GM18499 (cell line): ENCODE results near the gene ZNF821.
"Not testable (repeated sequence)": the region's sequence is repeated elsewhere in the genome, so short reads cannot be mapped to it uniquely, and the experiment has no call there.

Experiments used
- ATAC-seq: cut with Tn5 transposase; IDR thresholded peaks from one replicate; pipeline ENCODE4 v1.9.1; 2021; ENCODE audit warnings: moderate number of reproducible peaks; ENCODE audit not compliant: insufficient read depth, unreplicated experiment

ZNF821 gene

GRCh38 chr16:71865173-71865863 is 18.7 kb downstream of the ZNF821 start:
- no peak for ATAC-seq

GRCh38 chr16:71863995-71864394 is 20.0 kb downstream of the ZNF821 start:
- no peak for ATAC-seq

- no peak for ATAC-seq
These were observed 24.0 kb downstream of the ZNF821 start for GRCh38 chr16:71859762-71860521.

- no peak for ATAC-seq
These were observed 27.9 kb downstream of the ZNF821 start for GRCh38 chr16:71855937-71856662.

- no peak for ATAC-seq
These were observed 29.5 kb downstream of the ZNF821 start for GRCh38 chr16:71854369-71854948.

GRCh38 chr16:71853413-71853812 is 30.6 kb downstream of the ZNF821 start:
- ATAC-seq, result no peak

- ATAC-seq, result no peak
These were observed 31.4 kb downstream of the ZNF821 start for GRCh38 chr16:71852561-71852960.

- ATAC-seq, result no peak
These were observed 31.8 kb downstream of the ZNF821 start for GRCh38 chr16:71852158-71852557.

GRCh38 chr16:71851746-71852145 is 32.2 kb downstream of the ZNF821 start:
- ATAC-seq, result no peak

- ATAC-seq, result no peak
These were observed 35.4 kb downstream of the ZNF821 start for GRCh38 chr16:71848622-71849021.

- no peak for ATAC-seq
These were observed 36.9 kb downstream of the ZNF821 start for GRCh38 chr16:71847096-71847495.

GRCh38 chr16:71846431-71846830 is 37.6 kb downstream of the ZNF821 start:
- no peak for ATAC-seq

GRCh38 chr16:71845639-71846430 is 38.1 kb downstream of the ZNF821 start, which contains the start of gene ATXN1L:
Gene ATXN1L, plus strand, starts transcription at chr16:71845976. Its CDS starts 3,765 bp downstream, at chr16:71849741.
- peak; percentile 53 for ATAC-seq

GRCh38 chr16:71843572-71843971 is 40.4 kb downstream of the ZNF821 start:
- ATAC-seq, result no peak

- no peak for ATAC-seq
These were observed 43.9 kb downstream of the ZNF821 start for GRCh38 chr16:71840052-71840451.

- ATAC-seq, result no peak
These were observed 46.8 kb downstream of the ZNF821 start for GRCh38 chr16:71837150-71837549.

- ATAC-seq, result no peak
These were observed 49.7 kb downstream of the ZNF821 start for GRCh38 chr16:71834291-71834690.

- ATAC-seq, result not testable (repeated sequence)
These were observed 51.9 kb downstream of the ZNF821 start for GRCh38 chr16:71832112-71832511.

- ATAC-seq, result not testable (repeated sequence)
These were observed 52.3 kb downstream of the ZNF821 start for GRCh38 chr16:71831698-71832097.

GRCh38 chr16:71830359-71830758 is 53.6 kb downstream of the ZNF821 start:
- no peak for ATAC-seq
